8988T (cell line): Measurements from ENCODE around the gene CALM1.
"Not testable (repeated sequence)": the region's sequence is repeated elsewhere in the genome, so short reads cannot be mapped to it uniquely, and the experiment has no call there.

Experiments used
- DNase-seq: peaks from one replicate; pipeline ENCODE4 v3.0.0; 2011

Gene CALM1

DNA sequence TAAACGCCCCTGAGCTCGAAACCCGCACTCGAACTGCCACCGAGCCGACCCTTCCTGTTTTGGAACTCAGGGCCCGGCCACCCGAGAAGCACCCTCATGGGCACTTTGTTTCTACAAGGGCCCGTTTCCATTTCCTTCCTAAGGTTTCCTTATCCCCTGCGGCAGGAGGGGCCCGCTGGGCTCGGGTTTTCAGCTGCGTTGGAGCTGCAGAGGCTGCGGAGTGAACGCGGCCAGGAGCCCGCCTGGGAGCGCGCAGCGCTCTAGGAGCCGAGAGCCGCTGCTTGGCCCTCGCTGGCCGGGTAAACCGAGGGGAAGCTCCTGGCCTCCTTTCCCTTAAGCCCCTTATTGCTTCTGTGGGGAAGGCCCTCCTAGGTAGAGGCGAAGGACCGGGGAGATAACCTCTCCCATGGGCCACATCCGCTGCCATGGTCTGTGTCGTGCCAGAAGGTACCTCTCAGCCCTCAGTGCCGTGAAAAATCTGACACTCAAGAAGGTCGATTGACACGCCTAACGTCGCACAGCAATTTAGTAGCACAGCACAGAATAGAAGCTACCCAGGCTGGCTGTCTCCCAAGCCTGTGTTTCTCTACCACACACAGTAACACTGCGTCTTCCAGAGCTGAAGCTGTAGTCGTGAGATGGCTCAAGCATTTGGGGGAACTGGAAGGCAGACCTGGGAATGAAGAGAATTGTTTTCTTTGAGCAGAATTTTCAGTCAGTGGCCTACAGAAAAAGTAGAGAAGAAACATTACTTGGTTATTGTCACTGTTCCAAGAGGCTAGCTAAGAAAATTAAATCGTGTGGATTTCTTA lies 12.9 kb upstream of the CALM1 start:
- no peak for DNase-seq

- no peak for DNase-seq
Observed at GRCh38 chr14:90384543-90384911, 12.3 kb upstream of the CALM1 start.

GRCh38 chr14:90386321-90386720 lies 10.5 kb upstream of the CALM1 start:
- no peak for DNase-seq

GRCh38 chr14:90387206-90387760 lies 9.5 kb upstream of the CALM1 start:
- no peak for DNase-seq

DNA sequence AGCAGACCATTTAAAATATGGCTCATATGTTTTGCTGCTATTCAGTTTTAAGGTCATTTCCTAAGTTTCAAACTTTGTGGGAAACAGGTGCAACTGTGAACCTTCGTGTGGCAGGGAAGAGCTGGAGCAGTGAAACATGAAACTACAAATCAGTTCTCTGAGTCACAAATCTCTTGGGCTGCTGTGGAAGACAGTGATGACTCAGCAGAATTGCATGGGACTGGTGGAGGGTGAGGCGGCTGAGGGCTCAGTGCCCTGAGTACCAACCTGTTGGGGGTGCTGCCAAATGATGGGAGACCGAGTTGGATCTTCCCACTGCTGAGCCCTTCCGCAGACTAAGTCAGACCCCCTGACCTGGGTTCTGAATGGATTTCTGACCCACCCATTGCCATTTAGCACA lies 8.4 kb upstream of the CALM1 start:
- peak; percentile 35 for DNase-seq

GRCh38 chr14:90388982-90389381 lies 7.8 kb upstream of the CALM1 start:
- DNase-seq: no peak

DNA sequence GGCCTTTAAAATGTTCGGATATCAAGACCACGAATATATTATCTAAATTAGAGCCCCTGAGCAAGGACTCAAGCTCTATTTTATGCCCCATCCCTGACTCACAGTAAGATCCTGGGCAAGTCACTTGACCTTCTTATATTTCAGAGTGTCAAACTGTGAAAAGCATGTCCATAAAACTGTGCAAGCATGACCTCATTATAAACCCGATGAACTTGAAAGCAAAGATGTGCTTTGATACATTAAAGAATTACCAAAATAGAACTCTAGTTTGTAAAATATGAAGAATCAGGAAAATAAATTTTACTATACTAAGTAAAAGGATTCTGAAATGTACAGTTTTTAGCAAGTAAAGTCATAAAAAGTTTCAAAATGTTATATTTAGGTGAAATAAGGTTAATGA lies 2.9 kb upstream of the CALM1 start:
- no peak for DNase-seq

- not testable (repeated sequence) for DNase-seq
Observed at GRCh38 chr14:90394782-90395181, 2.0 kb upstream of the CALM1 start.

GRCh38 chr14:90397425-90398314 lies 841 bp downstream of the CALM1 start:
- peak; percentile 58 for DNase-seq

GRCh38 chr14:90398315-90398839 lies 1.5 kb downstream of the CALM1 start:
- no peak for DNase-seq

- DNase-seq: no peak
Observed at GRCh38 chr14:90398841-90399540, 2.2 kb downstream of the CALM1 start.

- DNase-seq: peak; percentile 84
Observed at GRCh38 chr14:90399541-90400444, 3.0 kb downstream of the CALM1 start.

- no peak for DNase-seq
Observed at GRCh38 chr14:90400904-90401561, 4.2 kb downstream of the CALM1 start.

DNA sequence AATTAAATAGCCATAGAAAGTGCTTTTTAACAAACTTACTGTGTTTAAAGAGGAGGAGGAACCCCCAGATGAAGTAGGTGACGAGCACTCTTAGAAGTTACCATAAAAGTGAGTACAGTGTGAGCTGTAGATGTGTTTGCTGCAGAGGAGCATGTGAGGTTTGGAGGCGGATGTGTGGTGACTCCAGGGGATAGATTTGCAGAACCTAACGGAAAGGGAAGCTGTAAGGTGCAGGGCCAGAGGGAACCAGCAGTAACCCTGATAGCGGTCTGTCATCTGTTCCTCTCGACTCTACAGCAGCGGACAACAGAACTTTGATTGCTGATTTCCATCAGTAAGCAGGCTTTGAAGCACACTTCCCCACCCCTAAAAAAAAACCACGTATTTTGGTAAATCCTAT lies 5.2 kb downstream of the CALM1 start:
- DNase-seq: no peak

GRCh38 chr14:90403065-90403464 lies 6.2 kb downstream of the CALM1 start:
- DNase-seq: no peak

DNA sequence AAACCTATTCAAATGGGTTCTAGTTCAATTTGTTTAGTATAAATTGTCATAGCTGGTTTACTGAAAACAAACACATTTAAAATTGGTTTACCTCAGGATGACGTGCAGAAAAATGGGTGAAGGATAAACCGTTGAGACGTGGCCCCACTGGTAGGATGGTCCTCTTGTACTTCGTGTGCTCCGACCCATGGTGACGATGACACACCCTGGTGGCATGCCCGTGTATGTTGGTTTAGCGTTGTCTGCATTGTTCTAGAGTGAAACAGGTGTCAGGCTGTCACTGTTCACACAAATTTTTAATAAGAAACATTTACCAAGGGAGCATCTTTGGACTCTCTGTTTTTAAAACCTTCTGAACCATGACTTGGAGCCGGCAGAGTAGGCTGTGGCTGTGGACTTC lies 8.3 kb downstream of the CALM1 start:
- no peak for DNase-seq

- DNase-seq: no peak
Observed at GRCh38 chr14:90405755-90406154, 8.9 kb downstream of the CALM1 start.

DNA sequence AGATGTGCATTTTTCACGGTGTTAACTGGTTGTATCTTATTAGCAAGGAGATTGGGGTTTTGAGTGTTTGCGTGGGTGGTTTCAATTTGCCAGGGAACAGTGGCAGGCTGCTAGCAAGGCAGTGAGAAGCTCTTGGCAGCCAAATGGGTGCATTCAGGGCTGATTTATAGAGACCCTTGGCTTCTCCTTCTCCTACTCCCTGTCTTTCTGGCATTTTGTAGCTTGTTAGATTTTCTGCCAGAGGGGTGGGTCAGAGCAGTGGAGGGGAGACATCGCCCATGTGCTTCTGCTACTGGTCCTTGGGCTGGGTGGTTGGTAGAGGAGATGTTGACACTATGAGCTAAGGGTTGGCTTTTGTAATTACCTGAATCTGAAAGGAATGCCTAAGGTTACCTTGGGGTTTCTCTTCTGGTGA lies 9.6 kb downstream of the CALM1 start:
- no peak for DNase-seq

DNA sequence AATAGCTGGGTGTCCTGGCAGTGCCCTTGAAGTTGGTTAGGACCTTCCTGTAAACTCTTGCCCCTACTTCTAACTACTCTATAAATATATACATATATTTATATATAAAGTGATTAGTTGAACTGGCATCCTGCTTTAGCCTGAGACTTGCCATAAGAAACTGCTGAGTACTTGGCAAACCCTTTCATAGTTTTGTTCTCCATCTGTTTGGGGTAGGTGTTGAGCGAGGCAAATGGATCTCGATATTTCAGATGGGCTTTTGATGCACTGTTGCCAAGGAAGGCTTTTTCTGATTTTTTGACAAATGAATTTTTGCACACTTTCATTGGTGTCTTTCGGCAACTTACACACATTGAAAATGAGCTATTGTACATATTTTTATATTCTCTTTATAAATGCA lies 10.4 kb downstream of the CALM1 start:
- DNase-seq: no peak

GRCh38 chr14:90408713-90409112 lies 11.9 kb downstream of the CALM1 start:
- no peak for DNase-seq

DNA sequence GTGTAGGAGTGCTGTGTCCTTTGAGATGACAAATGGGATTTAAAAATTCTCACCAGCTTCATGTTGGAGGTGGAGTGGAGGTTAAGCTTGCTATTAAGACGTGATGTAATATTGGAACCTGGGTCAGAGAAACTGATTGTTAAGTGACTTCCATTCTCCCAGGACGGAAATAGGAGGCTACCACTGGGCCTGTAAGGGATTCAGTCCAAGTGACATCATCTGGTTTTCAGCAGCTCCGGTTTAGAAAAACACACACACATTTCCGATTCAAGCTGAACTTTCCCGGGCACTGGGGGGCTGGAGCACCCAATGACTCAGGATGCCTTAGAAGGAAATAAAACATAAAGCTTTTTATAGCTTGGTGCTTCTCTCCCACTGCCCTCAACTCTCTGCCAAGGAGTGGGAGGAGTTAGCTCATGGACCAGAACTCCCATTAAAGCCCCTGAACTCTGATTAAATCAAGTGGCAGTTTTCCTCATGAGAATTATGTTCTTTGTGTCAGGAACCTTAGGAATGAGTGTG lies 12.4 kb downstream of the CALM1 start:
- DNase-seq: no peak
